ENCODE results near the gene DNMT3B. TPM values are rescaled to one million over a fixed set of nuclear protein-coding genes. Genes with fewer than 3 reads are reported as not detected.

The DNMT3B gene
- total RNA-seq, 4 donors from 2014 or later, result 0.26 to 5.0 (median 1.2) TPM

GRCh38 chr20:32749914-32750637 is 12.1 kb upstream of the DNMT3B start:
- Histone ChIP-seq H3K36me3 (no peaks in the 10 kb centered on the region), H3K27me3 (no peaks in the 10 kb centered on the region), H3K9me3 (no peaks in the 10 kb centered on the region), H3K27ac (no peak overlapping the region), H3K4me3 (no peak overlapping the region), H3K4me1 (no peaks in the 10 kb centered on the region)
- DNase-seq, result no peak
- intact Hi-C loops (cut with DNase I; ENCODE audit: low total_unique reads), result no loop called here
- TF ChIP-seq CTCF (IDR thresholded peaks at IDR 0.05) (no peak), POLR2A (IDR thresholded peaks at IDR 0.05) (no peak)

GRCh38 chr20:32751293-32751692 is 10.9 kb upstream of the DNMT3B start:
- Histone ChIP-seq H3K27me3 (no peaks in the 10 kb centered on the region), H3K9me3 (no peaks in the 10 kb centered on the region), H3K4me3 (no peak overlapping the region), H3K27ac (no peak overlapping the region), H3K4me1 (no peaks in the 10 kb centered on the region), H3K36me3 (no peaks in the 10 kb centered on the region)
- DNase-seq, result no peak
- TF ChIP-seq CTCF (IDR thresholded peaks at IDR 0.05), result no peak
- intact Hi-C loops (cut with DNase I; ENCODE audit: low total_unique reads), result no loop called here

GRCh38 chr20:32751702-32752457 is 10.3 kb upstream of the DNMT3B start:
- intact Hi-C loops (cut with DNase I; ENCODE audit: low total_unique reads), result no loop called here
- Histone ChIP-seq H3K27me3 (no peaks in the 10 kb centered on the region), H3K9me3 (no peaks in the 10 kb centered on the region), H3K36me3 (no peaks in the 10 kb centered on the region), H3K27ac (no peak overlapping the region), H3K4me1 (no peaks in the 10 kb centered on the region), H3K4me3 (no peak overlapping the region)
- DNase-seq, result no peak
- no peak for TF ChIP-seq CTCF (IDR thresholded peaks at IDR 0.05)
- no peak for TF ChIP-seq POLR2A (IDR thresholded peaks at IDR 0.05)

GRCh38 chr20:32752458-32753250 is 9.5 kb upstream of the DNMT3B start:
- no peaks in the 10 kb centered on the region for H3K9me3 ChIP-seq
- no peak for TF ChIP-seq CTCF (IDR thresholded peaks at IDR 0.05)
- no peak for TF ChIP-seq POLR2A (IDR thresholded peaks at IDR 0.05)
- no peak overlapping the region for H3K4me3 ChIP-seq
- H3K27ac ChIP-seq, result no peak overlapping the region
- intact Hi-C loops (cut with DNase I; ENCODE audit: low total_unique reads), result no loop called here
- no peaks in the 10 kb centered on the region for H3K4me1 ChIP-seq
- no peaks in the 10 kb centered on the region for H3K27me3 ChIP-seq
- no peak for DNase-seq
- H3K36me3 ChIP-seq, result no peaks in the 10 kb centered on the region

GRCh38 chr20:32753731-32754130 is 8.5 kb upstream of the DNMT3B start:
- no peak for DNase-seq
- Histone ChIP-seq H3K36me3 (no peaks in the 10 kb centered on the region), H3K27me3 (no peaks in the 10 kb centered on the region), H3K4me3 (no peak overlapping the region), H3K4me1 (no peaks in the 10 kb centered on the region), H3K9me3 (no peaks in the 10 kb centered on the region), H3K27ac (no peak overlapping the region)
- intact Hi-C loops (cut with DNase I; ENCODE audit: low total_unique reads), result no loop called here
- no peak for TF ChIP-seq CTCF (IDR thresholded peaks at IDR 0.05)
- TF ChIP-seq POLR2A (IDR thresholded peaks at IDR 0.05), result no peak

Data from uterus (tissue), 4 donors.